Panc1 (cell line): Measurements from ENCODE around the gene C11orf16. TPM values are rescaled to one million over a fixed set of nuclear protein-coding genes. Genes with fewer than 3 reads are reported as not detected.

ENCODE experiments used
- ATAC-seq: fragments of 200-7000 bp; cut with Tn5 transposase; 2 replicates; pipeline ENCODE4 v1.9.1; 2020; ENCODE audit warnings: mild to moderate bottlenecking, moderate library complexity
- BruUV-seq: library from RNA; stranded (reverse); fragments of 400-500 nt; replicated peaks from 2 replicates; lab custom pipeline; 2021; lab: Mats Ljungman, UMichigan
- CTCF ChIA-PET: fragments of 300-600 bp; sonication (Branson Sonifier 250); formaldehyde crosslinking; loops from one replicate; lab custom pipeline; 2022; ENCODE audit warnings: antibody characterized with exemption; lab: Charles Lee
- POLR2A ChIA-PET: fragments of 300-600 bp; sonication (Branson Sonifier 250); formaldehyde crosslinking; loops from one replicate; lab custom pipeline; 2022; ENCODE audit warnings: antibody characterized with exemption; lab: Charles Lee
- DNase-seq: peaks from one replicate; pipeline ENCODE4 v3.0.0-alpha.2; 2010; ENCODE audit warnings: low read depth, low spot score
- H3K27ac ChIP-seq: 2 replicates; pipeline ENCODE4 v1.5.1; 2011; ENCODE audit warnings: mild to moderate bottlenecking, low read length, inconsistent platforms
- H3K27me3 ChIP-seq: fragments of 200-500 bp; sonication (Bioruptor generic); 2 replicates; pipeline ENCODE4 v1.6.0; 2014; ENCODE audit warnings: low read length, inconsistent platforms; ENCODE audit not compliant: control insufficient read depth, insufficient read depth
- H3K36me3 ChIP-seq: fragments of 200-500 bp; sonication (Bioruptor generic); 2 replicates; pipeline ENCODE4 v1.5.1; 2014; ENCODE audit warnings: inconsistent platforms, mild to moderate bottlenecking, low read length, moderate library complexity; ENCODE audit not compliant: control insufficient read depth, insufficient read depth
- H3K4me1 ChIP-seq: 2 replicates; pipeline ENCODE4 v1.5.1; 2011; ENCODE audit warnings: inconsistent platforms, mild to moderate bottlenecking, low read length, moderate library complexity; ENCODE audit not compliant: control insufficient read depth, insufficient read depth
- H3K4me3 ChIP-seq, 2 experiments: 2 replicates each; pipeline ENCODE4 v1.5.1; 2011 to 2012; ENCODE audit warnings: low read depth in 2 of 2, low read length in 2 of 2, mild to moderate bottlenecking in 2 of 2, inconsistent platforms in 1 of 2, moderate library complexity in 1 of 2
- H3K9me3 ChIP-seq: fragments of 200-500 bp; sonication (Bioruptor generic); 2 replicates; pipeline ENCODE4 v1.5.1; 2014; ENCODE audit warnings: low read depth, mild to moderate bottlenecking, inconsistent platforms, low read length, moderate library complexity; ENCODE audit not compliant: control insufficient read depth, insufficient read depth
- CTCF ChIP-seq: fragments of 450-650 bp; IDR thresholded peaks from 2 replicates; pipeline ENCODE4 v1.5.1; 2017; ENCODE audit warnings: mild to moderate bottlenecking
- POLR2AphosphoS5 ChIP-seq: IDR thresholded peaks from 2 replicates; pipeline ENCODE4 v1.6.1; 2012; ENCODE audit warnings: mild to moderate bottlenecking, low read depth, low read length, moderate library complexity
- REST ChIP-seq, 2 experiments: IDR thresholded peaks; 2 replicates each; pipeline ENCODE4 v1.6.1; 2011 to 2012; ENCODE audit warnings: low read depth in 2 of 2, control low read depth in 1 of 2, low read length in 1 of 2, mild to moderate bottlenecking in 1 of 2, moderate library complexity in 1 of 2; ENCODE audit not compliant: insufficient read depth in 1 of 2
- SIN3A ChIP-seq: IDR thresholded peaks from 2 replicates; pipeline ENCODE4 v1.6.1; 2012; ENCODE audit warnings: low read depth, mild to moderate bottlenecking, low read length, moderate library complexity, borderline replicate concordance; ENCODE audit not compliant: insufficient read depth
- TCF7L2 ChIP-seq: IDR thresholded peaks from 2 replicates; pipeline ENCODE4 v1.6.1; 2011; ENCODE audit warnings: mild to moderate bottlenecking, low read depth, low read length, inconsistent platforms
- in situ Hi-C: cut with HindIII; loops from 2 replicates; pipeline ENCODE4 v1.10.0; 2016; ENCODE audit warnings: low sequenced_read_pairs, low pct_unique_long_range_greater_than_20kb
- intact Hi-C: fragments of 100-400 bp; cut with micrococcal nuclease; formaldehyde crosslinking; loops from one replicate; pipeline ENCODE4 v1.10.0; 2022; ENCODE audit not compliant: unreplicated experiment
- total RNA-seq: library from RNA; stranded (reverse); gene quantifications from one replicate; pipeline ENCODE4 v1.2.1, GENCODE V29; 2021; ENCODE audit not compliant: unreplicated experiment

Gene C11orf16
- total RNA-seq, 1 experiment from 2014 or later = 0.15 TPM

GRCh38 chr11:8971196-8971923 lies 38.6 kb upstream of the C11orf16 start:
- ChIA-PET CTCF (no interaction called here), POLR2A (no interaction called here)
- Histone ChIP-seq H3K36me3 (no peaks in the 10 kb centered on the region), H3K4me1 (no peaks in the 10 kb centered on the region), H3K27me3 (no peaks in the 10 kb centered on the region), H3K9me3 (no peaks in the 10 kb centered on the region), H3K27ac (no peak overlapping the region), H3K4me3 (no peak overlapping the region)
- TSS peak; percentile 31 for BruUV-seq
- no peak for ATAC-seq
- no peak for TF ChIP-seq TCF7L2
- TF ChIP-seq CTCF = no peak
- TF ChIP-seq POLR2AphosphoS5 = no peak
- no peak for TF ChIP-seq SIN3A
- TF ChIP-seq REST (IDR thresholded peaks at IDR 0.05; ENCODE audit: insufficient read depth in 1 of 2, low read depth in 2 of 2, low read length in 1 of 2) = no peak
- intact Hi-C loops (no loop called here), in situ Hi-C loops (no loop called here)
- no peak for DNase-seq

GRCh38 chr11:8967184-8967583 lies 34.4 kb upstream of the C11orf16 start:
- H3K9me3 ChIP-seq = no peaks in the 10 kb centered on the region

More at GRCh38 chr11:8967184-8967583, 34.4 kb upstream of the C11orf16 start:
- ChIA-PET POLR2A (no interaction called here), CTCF (no interaction called here)
- DNase-seq (no peak), ATAC-seq (no peak)
- intact Hi-C loops = no loop called here
- TF ChIP-seq POLR2AphosphoS5 = no peak
- no peak for TF ChIP-seq CTCF
- no peak for TF ChIP-seq SIN3A
- Histone ChIP-seq H3K36me3 (no peaks in the 10 kb centered on the region; the same call in 1 of the 2 replicates), H3K4me3 (no peak overlapping the region), H3K27ac (no peak overlapping the region), H3K27me3 (no peaks in the 10 kb centered on the region), H3K4me1 (peaks cover 23% of the 10 kb centered on the region)
- in situ Hi-C loops = no loop called here
- BruUV-seq = no TSS peak
